Osteoblast (primary cell): ENCODE results near the gene TLR1. TPM values are rescaled to one million over a fixed set of nuclear protein-coding genes. Genes with fewer than 3 reads are reported as not detected.
A peak's percentile ranks its signal among the peaks of the same experiment; 100 is the strongest.

Experiments
- DNase-seq: peaks from one replicate; pipeline ENCODE4 v3.0.0; 2011; ENCODE audit warnings: low spot score, mixed read lengths; ENCODE audit not compliant: insufficient read length; ENCODE audit errors: missing footprints
- H2AFZ ChIP-seq: 2 replicates; pipeline ENCODE4 v1.6.0; 2011; ENCODE audit warnings: mild to moderate bottlenecking, low read length
- H3K27ac ChIP-seq: 2 replicates; pipeline ENCODE4 v1.5.1; 2011; ENCODE audit warnings: mild to moderate bottlenecking, low read depth, low read length, moderate library complexity
- H3K27me3 ChIP-seq: 2 replicates; pipeline ENCODE4 v1.6.0; 2012; ENCODE audit warnings: mild to moderate bottlenecking, control low read depth, inconsistent platforms, low read length, moderate library complexity; ENCODE audit not compliant: insufficient read depth
- H3K36me3 ChIP-seq: 2 replicates; pipeline ENCODE4 v1.5.1; 2011; ENCODE audit warnings: mild to moderate bottlenecking, low read length, control low read depth, moderate library complexity; ENCODE audit not compliant: insufficient read depth
- H3K4me1 ChIP-seq: 2 replicates; pipeline ENCODE4 v1.5.1; 2011; ENCODE audit warnings: mild to moderate bottlenecking, low read length, control low read depth, moderate library complexity; ENCODE audit not compliant: insufficient read depth
- H3K4me2 ChIP-seq: 2 replicates; pipeline ENCODE4 v1.6.0; 2011; ENCODE audit warnings: mild to moderate bottlenecking, low read length; ENCODE audit not compliant: insufficient read depth
- H3K4me3 ChIP-seq: fragments of 200-600 bp; sonication (generic); 3 replicates; pipeline ENCODE4 v1.5.1; 2012; ENCODE audit warnings: mild to moderate bottlenecking, low read length, inconsistent platforms; ENCODE audit not compliant: insufficient read depth
- H3K79me2 ChIP-seq: 2 replicates; pipeline ENCODE4 v1.6.0; 2012; ENCODE audit warnings: mild to moderate bottlenecking, low read length, control low read depth, inconsistent platforms; ENCODE audit not compliant: insufficient read depth
- H3K9me3 ChIP-seq: 2 replicates; pipeline ENCODE4 v1.5.1; 2011; ENCODE audit warnings: low read depth, low read length, control low read depth
- H4K20me1 ChIP-seq: 2 replicates; pipeline ENCODE4 v1.6.0; 2012; ENCODE audit warnings: mild to moderate bottlenecking, low read length, control low read depth; ENCODE audit not compliant: insufficient read depth
- CTCF ChIP-seq: IDR thresholded peaks from 2 replicates; pipeline ENCODE4 v1.5.1; 2011; ENCODE audit warnings: mild to moderate bottlenecking, low read depth, low read length, moderate library complexity; ENCODE audit errors: extremely low read depth
- total RNA-seq: library from RNA; depleted of rRNA; stranded (reverse); fragments of >200 nt; gene quantifications from 2 replicates; pipeline ENCODE4 v1.2.3, GENCODE V29; 2012

The TLR1 gene
- total RNA-seq, 1 donor: 3.3 TPM

GRCh38 chr4:38785041-38785790, 19.4 kb downstream of the TLR1 start:
- H3K79me2 ChIP-seq: no peaks in the 10 kb centered on the region
- no peaks in the 10 kb centered on the region for H3K4me1 ChIP-seq

GRCh38 chr4:38784141-38784540, 20.4 kb downstream of the TLR1 start:
- Histone ChIP-seq H3K27ac (no peak overlapping the region), H3K4me2 (no peak overlapping the region), H3K36me3 (no peaks in the 10 kb centered on the region), H3K4me3 (no peak overlapping the region), H3K79me2 (no peaks in the 10 kb centered on the region), H2AFZ (no peak overlapping the region), H3K27me3 (peaks cover 6% of the 10 kb centered on the region), H4K20me1 (no peaks in the 10 kb centered on the region), H3K4me1 (no peaks in the 10 kb centered on the region), H3K9me3 (no peaks in the 10 kb centered on the region)
- DNase-seq: no peak
- no peak for TF ChIP-seq CTCF

More at GRCh38 chr4:38785041-38785790, 19.4 kb downstream of the TLR1 start:
- TF ChIP-seq CTCF: no peak
- Histone ChIP-seq H3K4me3 (no peak overlapping the region), H3K27ac (no peak overlapping the region), H3K36me3 (no peaks in the 10 kb centered on the region), H3K4me2 (no peak overlapping the region), H2AFZ (no peak overlapping the region), H3K27me3 (peaks cover 6% of the 10 kb centered on the region), H4K20me1 (no peaks in the 10 kb centered on the region), H3K9me3 (no peaks in the 10 kb centered on the region)
- no peak for DNase-seq

- no peak overlapping the region for H3K4me3 ChIP-seq
- DNase-seq: no peak
- TF ChIP-seq CTCF: no peak
- H3K27ac ChIP-seq: no peak overlapping the region
- H2AFZ ChIP-seq: no peak overlapping the region
- H3K4me2 ChIP-seq: no peak overlapping the region
- no peaks in the 10 kb centered on the region for H4K20me1 ChIP-seq
- H3K27me3 ChIP-seq: peaks cover 6% of the 10 kb centered on the region
- no peaks in the 10 kb centered on the region for H3K79me2 ChIP-seq
- H3K36me3 ChIP-seq: no peaks in the 10 kb centered on the region
- H3K4me1 ChIP-seq: no peaks in the 10 kb centered on the region
- no peaks in the 10 kb centered on the region for H3K9me3 ChIP-seq
These were observed 21.5 kb downstream of the TLR1 start for GRCh38 chr4:38783109-38783460.

- DNase-seq: no peak
- Histone ChIP-seq H4K20me1 (no peaks in the 10 kb centered on the region), H3K4me3 (no peak within 1 kb of the TSS), H3K27ac (no peak within 1 kb of the TSS), H3K4me2 (no peak within 1 kb of the TSS), H3K27me3 (peaks cover 6% of the 10 kb centered on the region), H3K79me2 (no peaks in the 10 kb centered on the region), H3K4me1 (no peaks in the 10 kb centered on the region), H3K9me3 (no peaks in the 10 kb centered on the region), H2AFZ (no peak within 1 kb of the TSS), H3K36me3 (no peaks in the 10 kb centered on the region)
- peak; percentile 75 for TF ChIP-seq CTCF
These were observed 22.0 kb downstream of the TLR1 start, which contains the start of gene TLR10 for GRCh38 chr4:38782452-38783108. Gene TLR10, minus strand, starts transcription at chr4:38782990. Its CDS starts 7,400 bp downstream, at chr4:38775590.
